HG03045 (cell line): ENCODE results near the gene POMGNT1.

Source experiments
- ATAC-seq: cut with Tn5 transposase; IDR thresholded peaks from one replicate; pipeline ENCODE4 v1.9.1; 2021; ENCODE audit warnings: mild to moderate bottlenecking, moderate library complexity; ENCODE audit not compliant: unreplicated experiment

Gene POMGNT1

GRCh38 chr1:46158312-46159281, 39.6 kb downstream of the POMGNT1 start:
- no peak for ATAC-seq

- no peak for ATAC-seq
These were observed 40.3 kb downstream of the POMGNT1 start for GRCh38 chr1:46157916-46158311.

- ATAC-seq = no peak
These were observed 44.5 kb downstream of the POMGNT1 start for GRCh38 chr1:46153732-46154131.

GRCh38 chr1:46153228-46153627, 45.0 kb downstream of the POMGNT1 start:
- no peak for ATAC-seq

- ATAC-seq = no peak
These were observed 46.2 kb downstream of the POMGNT1 start for GRCh38 chr1:46152016-46152415.

GRCh38 chr1:46150085-46150484, 48.1 kb downstream of the POMGNT1 start:
- no peak for ATAC-seq

GRCh38 chr1:46148318-46148717, 49.9 kb downstream of the POMGNT1 start:
- ATAC-seq = no peak
